Frontal cortex (tissue), 4 donors: ENCODE data around the gene DAZAP1. TPM values are rescaled to one million over a fixed set of nuclear protein-coding genes. Genes with fewer than 3 reads are reported as not detected.
"Not testable (repeated sequence)": the region's sequence is repeated elsewhere in the genome, so short reads cannot be mapped to it uniquely, and the experiment has no call there.

Source experiments
- DNase-seq, 2 donors: peaks; one replicate each; pipeline ENCODE4 v3.0.0; 2012; ENCODE audit warnings: low spot score in 2 of 2
- FAIRE-seq: peaks from 2 replicates; lab custom pipeline; 2012; peaks lifted over from hg19 to GRCh38; lab: Jason Lieb, UNC
- total RNA-seq: library from RNA; depleted of rRNA; stranded (reverse); fragments of >200 nt; gene quantifications from one replicate; pipeline ENCODE4 v1.2.3, GENCODE V29; 2014
- donor health status: control.
- donor health status: control.
- donor health status: control.

DAZAP1 gene
- total RNA-seq, 1 donor from 2014 or later: 43.6 TPM

DNA sequence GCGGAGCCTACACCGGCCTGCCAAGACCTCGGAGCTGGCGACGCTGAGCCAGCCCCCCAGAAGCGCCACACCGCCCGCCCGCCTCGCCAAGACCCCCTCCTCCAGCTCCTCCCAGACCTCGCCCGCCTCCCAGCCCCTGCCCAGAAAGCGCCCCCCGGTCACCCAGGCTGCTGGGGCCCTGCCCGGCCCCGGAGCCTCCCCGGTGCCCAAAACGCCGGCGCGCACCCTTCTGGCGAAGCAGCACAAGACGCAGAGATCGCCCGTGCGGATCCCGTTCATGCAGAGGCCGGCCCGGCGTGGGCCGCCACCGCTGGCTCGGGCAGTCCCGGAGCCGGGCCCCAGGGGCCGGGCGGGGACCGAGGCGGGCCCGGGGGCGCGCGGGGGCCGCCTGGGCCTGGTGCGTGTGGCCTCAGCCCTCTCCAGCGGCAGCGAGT is 61.5 kb downstream of the DAZAP1 start:
- FAIRE-seq: no peak
- DNase-seq: no peak

DNA sequence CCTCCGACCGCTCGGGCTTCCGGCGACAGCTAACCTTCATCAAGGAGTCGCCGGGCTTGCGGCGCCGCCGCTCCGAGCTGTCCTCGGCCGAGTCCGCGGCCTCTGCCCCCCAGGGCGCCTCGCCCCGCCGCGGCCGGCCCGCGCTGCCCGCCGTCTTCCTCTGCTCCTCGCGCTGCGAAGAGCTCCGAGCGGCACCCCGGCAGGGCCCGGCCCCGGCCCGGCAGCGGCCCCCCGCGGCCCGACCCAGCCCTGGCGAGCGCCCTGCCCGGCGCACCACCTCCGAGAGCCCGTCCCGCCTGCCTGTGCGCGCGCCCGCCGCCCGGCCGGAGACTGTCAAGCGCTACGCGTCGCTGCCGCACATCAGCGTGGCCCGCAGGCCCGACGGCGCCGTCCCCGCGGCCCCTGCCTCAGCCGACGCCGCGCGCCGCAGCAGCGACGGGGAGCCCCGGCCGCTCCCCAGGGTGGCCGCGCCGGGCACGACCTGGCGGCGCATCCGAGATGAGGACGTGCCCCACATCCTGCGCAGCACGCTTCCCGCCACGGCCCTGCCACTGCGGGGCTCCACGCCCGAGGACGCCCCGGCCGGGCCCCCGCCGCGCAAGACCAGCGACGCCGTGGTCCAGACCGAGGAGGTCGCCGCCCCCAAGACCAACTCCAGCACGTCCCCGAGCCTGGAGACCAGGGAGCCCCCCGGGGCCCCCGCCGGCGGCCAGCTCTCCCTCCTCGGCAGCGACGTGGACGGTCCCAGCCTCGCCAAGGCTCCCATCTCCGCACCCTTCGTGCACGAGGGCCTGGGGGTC is 62.1 kb downstream of the DAZAP1 start:
- DNase-seq: no peak
- no peak for FAIRE-seq

DNA sequence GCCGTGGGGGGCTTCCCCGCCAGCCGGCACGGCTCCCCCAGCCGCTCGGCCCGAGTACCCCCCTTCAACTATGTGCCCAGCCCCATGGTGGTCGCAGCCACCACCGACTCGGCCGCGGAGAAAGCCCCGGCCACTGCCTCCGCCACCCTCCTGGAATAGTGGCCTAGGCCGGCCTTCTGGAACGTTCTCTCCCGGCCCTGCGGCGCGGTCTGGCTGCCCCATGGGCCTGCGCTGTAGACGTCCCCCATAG is 62.6 kb downstream of the DAZAP1 start:
- no peak for FAIRE-seq
- no peak for DNase-seq

DNA sequence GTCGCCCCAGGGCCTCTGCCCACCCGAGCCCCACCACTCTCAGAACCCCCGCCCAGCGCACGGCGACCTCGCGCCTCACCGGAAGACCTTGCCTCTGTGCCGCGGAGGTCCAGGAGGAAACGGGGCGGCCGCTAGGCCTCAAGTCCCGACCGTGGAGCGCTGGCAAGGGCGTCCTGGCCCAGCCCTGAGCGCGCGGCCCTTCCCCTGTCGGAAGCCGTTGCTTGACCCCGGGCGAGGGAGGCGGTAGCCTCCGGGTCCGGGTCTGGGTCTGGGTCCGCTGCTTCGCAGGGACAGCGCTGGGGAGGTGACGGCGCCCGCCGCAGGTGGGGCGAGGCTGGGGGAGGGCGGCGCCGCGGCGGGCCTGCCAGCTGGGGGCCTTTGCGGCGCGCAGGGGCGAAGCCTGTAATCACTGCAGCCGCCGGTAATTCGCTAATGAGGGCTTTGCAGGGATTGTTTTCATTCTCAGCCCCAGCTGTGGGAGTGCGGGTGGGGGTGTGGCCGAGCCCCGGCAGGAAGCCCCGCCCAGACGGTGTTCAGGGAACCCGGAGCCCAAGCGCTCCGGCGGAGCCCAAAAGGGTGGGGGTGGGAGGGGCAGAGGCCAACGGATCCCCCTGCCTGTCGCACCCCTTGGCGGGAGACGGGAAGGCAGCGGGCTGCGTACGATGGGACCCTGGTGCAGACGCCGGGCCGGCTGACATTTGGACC is 63.1 kb downstream of the DAZAP1 start:
- DNase-seq (peak in 1 of 2 donors; percentile 74), FAIRE-seq (no peak)

DNA sequence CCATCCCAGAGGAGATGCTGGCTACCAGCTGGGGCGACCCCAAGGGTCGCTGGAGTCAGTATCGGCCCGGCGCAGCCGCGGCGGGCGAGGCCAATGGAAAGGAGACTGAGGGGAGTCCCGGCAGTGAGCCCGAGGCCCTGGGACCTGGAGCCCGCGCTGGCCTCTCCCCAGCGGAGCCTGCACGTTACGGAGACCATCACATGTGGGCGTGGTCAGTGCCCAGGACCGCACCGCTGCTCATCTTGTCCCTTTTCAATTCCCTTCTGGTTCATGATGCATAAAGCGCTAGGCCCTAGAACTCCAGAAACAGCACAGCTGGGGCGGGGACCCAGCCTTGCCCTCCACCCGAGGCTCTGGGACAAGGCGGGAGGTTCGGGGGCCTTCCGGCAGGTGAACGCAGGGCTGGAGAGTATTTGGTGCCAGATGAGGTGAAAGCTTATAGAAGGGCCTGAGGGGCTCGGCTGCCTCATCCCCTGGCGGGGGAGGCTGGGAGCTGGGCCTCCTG is 63.7 kb downstream of the DAZAP1 start:
- FAIRE-seq (no peak), DNase-seq (no peak)

DNA sequence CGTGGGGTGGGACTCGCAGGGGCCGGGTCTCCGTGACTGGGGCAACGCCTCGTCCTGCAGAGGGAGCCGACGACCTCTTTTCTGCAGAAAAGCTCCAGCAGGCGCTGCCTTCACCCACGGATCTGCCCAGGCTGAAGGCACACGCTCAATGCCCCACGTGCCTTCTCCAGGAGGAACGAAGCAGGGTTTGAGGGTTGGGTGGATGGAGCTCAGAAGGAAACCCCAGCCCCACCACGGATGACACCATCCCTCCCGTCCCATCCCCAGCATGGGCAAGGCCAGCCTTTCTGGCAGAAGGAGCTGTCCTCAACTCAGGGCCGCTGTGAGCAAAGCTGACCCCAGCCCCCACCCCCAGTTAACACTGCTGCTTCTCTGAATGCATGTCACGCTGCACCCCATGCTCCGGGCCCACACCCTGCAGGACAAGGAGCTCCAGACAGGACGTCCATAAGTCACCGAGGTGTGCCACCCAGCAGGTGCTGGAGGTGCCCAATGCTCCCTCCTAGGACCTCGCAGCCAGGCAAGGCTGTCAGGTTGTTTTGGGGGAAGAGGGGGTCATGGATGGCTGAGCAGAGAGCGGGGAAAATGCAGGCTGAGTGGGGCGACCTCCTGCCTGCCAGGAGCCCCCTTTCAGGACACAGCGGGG is 64.3 kb downstream of the DAZAP1 start:
- FAIRE-seq (no peak), DNase-seq (peak in 1 of 2 donors; percentile 70)

DNA sequence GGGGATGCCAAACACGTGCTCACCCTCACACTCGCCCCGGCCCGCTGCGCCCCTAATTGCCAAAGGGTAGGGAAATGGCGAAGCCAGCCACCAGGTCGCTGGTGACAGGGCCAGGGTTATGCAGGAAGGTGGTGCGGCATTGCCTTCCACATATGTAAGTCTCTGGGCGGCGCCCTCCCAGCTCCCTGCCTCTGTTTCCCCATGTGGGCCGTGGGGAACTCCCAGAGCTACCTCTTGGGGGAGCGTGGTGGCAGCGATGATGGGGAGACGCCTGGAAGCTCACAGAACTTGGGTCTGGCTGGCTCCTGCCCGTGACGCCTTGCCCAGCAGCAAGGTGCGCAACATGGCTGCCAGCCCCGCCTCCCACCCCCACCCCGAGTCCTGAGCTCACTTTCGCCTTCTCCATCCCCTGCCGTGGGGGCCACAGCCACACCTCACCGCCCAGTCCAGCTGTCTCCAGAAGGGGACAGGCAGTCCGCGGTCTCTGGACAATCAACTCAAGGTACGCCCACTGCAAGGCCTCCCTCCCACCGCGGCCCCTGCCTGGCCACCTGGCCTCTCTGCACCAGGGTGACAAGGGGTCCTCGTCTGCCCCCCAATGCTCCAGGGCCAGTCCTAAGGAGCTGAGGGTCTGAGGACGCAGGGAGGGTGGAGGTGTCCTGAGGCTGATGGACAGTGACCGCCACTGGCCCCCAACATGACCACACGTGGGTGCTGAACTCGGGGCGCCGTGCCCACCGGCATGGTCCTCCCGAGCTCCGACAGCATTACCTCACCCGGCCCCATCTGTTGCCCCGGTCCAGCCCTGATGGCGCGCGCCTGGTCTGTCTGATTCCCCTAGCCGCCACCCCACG is 65.1 kb downstream of the DAZAP1 start:
- DNase-seq: peak in 1 of 2 donors; percentile 44
- FAIRE-seq: no peak

DNA sequence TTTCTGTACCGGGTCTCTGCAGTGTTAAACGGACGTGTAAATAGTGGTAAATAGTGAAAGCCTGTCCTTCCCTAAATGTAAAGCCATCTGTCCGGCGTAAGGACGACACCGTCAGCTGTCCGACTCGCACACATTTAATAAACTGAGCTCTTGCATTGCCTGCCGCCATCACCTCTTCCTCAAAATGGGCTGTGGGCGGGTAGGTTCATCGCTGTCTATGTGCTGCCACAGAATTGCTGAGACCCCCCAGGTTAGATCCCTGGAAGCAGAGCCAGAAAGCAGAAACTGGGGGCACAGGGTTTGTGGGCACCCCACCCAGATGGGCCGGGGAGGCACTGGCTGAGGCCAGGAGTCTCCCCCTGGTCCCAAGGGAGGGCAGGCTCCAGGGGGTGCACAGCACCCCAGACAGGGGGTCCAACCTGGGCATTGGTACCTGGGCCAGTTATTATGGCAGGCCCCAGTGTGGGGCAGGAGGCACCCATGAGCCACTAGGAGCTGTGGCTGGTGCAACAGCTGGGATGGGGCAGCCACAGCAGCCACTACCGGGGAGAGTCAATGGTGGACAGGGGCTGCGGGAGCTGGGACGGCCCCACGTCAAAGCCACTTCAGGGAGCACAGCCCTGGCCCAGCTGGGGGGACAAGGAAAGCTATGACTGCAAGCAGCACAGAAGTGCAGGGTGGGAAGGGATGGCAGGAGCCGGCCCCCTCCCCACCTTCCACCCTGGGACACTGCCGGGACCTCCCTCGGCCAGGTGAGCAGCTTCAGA is 65.9 kb downstream of the DAZAP1 start:
- DNase-seq (peak in 1 of 2 donors; percentile 41), FAIRE-seq (no peak)

DNA sequence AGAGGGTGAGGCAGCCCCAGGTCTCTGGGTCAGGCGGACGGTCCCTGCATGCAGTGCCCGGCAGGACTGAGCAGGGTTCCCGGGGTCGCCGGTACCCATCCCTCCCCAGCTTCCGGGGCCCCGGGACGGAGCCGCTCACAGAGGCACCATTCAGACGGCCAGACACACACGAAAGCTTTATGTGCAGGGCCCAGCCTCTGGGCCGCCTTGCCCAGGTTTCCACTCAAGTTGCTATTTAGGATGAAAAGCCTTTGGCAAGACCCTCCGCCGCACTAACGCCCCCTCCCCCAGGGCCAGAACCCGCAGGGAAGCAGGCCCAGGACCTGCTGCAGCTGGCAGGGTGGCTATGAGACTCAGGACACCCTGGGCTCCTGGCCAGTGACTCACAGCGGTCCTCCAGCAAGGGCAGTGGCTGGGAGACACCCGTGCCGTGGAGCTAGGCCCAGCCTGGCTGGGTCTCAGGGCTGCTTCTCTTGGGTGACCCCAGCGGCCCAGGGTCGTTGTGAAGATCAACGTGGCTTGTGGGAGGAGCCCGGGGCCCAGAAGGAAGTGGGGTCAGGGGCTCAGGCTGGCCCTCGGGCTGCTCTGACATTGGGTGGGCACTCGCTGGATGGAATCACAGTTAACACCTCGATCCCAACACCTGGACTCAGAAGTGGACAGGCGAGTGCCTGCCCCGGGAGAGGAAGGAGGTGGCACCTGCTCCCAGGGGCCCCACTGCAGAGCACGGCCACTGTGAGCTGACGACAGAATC is 66.8 kb downstream of the DAZAP1 start:
- DNase-seq (peak; percentile 68 to 73), FAIRE-seq (no peak)

DNA sequence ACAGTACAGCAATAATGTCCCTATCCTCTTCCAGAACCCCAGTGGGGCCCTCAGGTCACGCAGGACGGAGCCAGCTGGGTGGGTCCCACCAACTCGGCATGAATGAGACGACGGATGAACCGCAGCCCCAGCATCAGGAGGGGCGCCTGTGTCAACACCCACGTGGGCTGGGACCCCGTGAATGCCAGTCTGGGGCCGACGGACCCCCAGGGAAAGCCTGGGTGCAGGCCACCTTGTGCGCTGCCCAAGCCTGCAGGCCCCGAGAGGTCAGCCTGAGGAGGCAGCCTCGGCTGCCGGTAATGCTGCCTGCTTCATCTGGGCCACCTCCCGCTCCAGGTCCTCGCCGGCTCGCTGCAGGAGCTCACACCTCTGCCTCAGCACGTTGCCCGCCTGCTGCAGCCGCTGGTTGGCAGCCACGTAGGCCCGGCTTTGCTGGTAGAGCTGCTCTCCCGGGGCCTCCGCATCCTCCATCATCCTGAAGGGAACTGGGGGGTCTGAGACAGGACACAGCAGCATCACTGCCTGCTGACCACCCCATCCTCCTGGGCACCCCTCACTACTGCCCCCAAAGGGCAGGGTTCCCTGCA is 67.5 kb downstream of the DAZAP1 start:
- no peak for FAIRE-seq

DNA sequence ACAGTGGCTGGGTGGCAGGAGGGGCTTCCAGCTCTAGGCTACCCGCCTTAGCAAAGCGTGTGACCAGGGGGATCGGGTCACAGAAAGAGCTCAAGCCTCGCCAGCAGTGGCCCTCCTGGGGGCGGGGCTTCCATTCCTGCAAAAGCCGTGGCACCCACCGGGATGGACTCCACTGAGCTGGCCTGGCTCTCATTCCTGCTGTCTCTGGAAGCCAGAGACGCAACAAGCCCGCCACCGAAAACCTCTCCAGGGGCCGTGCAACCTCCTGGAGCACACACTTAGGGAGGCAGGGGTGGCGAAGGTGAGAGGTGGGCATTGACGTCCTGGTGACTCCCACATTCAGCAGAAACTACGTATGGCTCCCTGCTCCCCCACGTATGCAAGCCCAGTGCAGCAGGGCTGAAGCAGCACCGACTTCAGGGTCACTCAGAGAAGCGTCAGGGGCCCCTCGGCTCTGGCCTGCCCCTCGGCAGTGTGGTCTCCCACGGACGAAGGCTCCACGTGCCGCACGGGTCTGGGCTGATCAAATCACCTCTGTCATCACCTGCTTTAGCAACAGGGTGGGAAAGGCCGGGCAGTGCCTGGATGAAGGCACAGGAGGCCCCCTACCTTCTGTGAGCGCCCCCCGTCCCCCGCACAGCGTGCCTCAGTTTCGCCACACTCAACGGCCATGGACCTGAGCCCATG is 68.5 kb downstream of the DAZAP1 start:
- DNase-seq (peak in 1 of 2 donors; percentile 8), FAIRE-seq (no peak)

More for the DNA sequence above, 67.5 kb downstream of the DAZAP1 start:
- DNase-seq: peak in 1 of 2 donors; percentile 23

DNA sequence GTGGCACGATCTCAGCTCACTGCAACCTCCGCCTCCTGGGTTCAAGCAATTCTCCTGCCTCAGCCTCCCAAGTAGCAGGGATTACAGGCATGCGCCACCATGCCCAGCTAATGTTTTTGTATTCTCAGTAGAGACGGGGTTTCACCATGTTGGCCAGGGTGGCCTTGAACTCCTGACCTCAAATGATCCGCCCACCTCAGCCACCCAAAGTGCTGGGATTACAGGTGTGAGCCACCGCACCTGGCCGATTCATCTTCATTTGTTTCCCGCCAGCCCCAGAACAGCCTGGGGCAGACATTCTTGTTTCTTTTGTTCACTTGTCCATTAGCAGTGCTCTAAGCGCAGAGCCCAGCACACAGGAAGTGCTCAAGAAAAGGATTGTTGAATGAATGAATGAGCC is 69.7 kb downstream of the DAZAP1 start:
- not testable (repeated sequence) for DNase-seq, FAIRE-seq

DNA sequence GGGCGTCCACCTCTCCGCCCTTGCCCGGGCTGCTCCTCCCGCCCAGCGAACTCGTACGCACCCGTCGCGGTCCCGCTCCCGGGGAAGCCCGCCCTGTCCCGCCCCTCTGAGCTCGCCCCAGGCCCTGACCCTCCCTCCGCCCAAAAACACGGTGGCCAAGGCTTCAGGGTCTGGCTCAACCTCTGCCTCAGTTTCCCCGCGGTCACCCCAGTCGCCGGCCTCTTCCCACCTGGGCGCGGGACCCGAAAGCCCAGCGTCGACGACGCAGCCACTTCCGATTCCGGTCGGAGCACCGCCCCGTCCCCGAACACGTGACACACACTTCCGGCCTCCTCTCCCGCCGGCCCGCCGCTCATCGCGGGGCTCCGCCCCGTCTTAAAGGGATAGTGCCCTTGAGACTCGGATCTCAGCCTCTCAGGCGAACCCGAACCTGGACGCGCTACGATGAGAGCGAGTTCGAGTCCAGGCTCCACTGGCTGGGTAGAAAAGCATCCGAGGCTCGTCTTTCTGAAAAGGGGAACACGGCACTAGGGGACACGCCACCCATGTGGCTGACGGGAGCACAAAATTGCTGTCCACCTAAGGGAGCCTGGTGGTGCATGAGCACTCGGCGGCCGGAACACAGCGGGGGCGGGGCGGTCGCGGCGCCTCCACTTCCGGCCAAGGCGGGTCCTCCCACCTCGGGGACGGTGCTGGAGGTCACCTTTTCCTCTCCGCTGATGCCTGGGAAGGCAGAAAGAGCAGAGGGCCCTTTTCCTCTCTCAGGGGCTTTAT is 71.7 kb downstream of the DAZAP1 start, which contains the start of gene C19orf25:
Gene C19orf25 (minus strand): TSS at position 282 of the 774 bp plus-strand sequence. CDS start 312 bp downstream, outside the sequence.
- peak; percentile 100 for DNase-seq
- no peak for FAIRE-seq

DNA sequence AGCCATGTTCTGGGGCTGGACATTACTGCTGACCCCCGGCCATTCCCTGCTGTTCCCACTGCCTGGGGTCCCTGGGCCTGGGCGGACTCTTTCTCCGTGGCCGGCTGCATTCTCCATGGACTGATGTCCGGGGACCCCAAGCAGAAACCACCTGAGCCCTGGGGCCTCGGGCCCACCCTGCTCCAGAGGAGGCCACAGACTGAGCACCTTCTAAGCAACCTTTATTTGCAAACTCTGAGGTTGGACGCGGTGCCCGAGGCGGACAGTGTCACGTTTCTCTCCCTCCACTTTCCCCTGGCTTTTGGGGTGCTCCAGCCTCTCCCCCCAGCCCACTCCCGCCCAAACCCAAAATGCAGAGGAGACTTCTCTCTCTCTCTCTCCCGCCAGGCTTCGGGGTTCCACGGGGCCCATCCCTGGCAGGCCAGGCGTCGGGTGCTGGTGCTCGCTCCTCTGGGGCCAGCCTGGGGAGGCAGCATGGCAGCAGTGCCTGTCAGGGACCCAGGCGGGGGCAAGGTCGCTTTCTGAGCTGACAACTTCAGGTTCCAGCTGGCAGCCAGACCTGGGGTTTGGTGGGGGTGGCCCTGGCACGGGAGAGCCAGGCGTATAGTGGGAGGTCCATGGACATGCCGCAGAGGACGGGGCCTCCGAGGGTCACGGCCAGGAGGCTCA is 74.0 kb downstream of the DAZAP1 start:
- FAIRE-seq: no peak
- peak; percentile 11 to 25 for DNase-seq

DNA sequence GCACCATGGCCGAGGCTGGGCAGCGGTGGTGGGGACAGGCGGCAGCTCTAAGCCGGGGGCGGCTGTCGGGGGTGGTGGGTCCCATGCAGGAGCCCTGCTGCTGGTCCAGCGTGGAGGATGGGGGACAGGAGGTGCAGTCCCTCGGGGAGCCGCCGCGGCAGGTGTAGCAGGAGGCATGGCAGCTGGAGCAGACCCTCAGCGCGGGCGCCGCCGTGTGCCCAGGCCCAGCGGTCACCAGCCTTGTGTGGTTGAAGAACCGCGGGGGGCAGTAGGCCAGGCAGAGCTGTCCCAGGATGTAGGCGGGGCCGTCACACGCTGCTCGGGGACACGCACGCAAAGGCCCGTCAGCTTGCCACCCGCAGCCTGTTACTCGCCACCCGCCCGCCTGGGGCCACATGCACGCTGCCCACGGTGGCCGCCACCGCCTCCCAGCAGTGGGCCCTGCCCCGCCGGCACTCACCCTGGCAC is 74.5 kb downstream of the DAZAP1 start:
- FAIRE-seq (no peak), DNase-seq (peak in 1 of 2 donors; percentile 34)
